GM18511 (cell line): ENCODE measurements around the gene CARD19.
A peak's percentile ranks its signal among the peaks of the same experiment; 100 is the strongest.

Experiments used
- ATAC-seq: cut with Tn5 transposase; IDR thresholded peaks from one replicate; pipeline ENCODE4 v1.9.1; 2021; ENCODE audit warnings: mild to moderate bottlenecking, moderate library complexity; ENCODE audit not compliant: unreplicated experiment

Gene CARD19

GRCh38 chr9:93086447-93087224 lies 9.4 kb upstream of the CARD19 start:
- ATAC-seq: no peak

GRCh38 chr9:93087971-93088655 lies 7.9 kb upstream of the CARD19 start:
- ATAC-seq: no peak

- no peak for ATAC-seq
These were observed 7.4 kb upstream of the CARD19 start for GRCh38 chr9:93088656-93089015.

- no peak for ATAC-seq
These were observed 7.0 kb upstream of the CARD19 start for GRCh38 chr9:93089024-93089423.

- no peak for ATAC-seq
These were observed 6.5 kb upstream of the CARD19 start for GRCh38 chr9:93089481-93089991.

GRCh38 chr9:93090091-93090655 lies 5.8 kb upstream of the CARD19 start:
- ATAC-seq: no peak

DNA sequence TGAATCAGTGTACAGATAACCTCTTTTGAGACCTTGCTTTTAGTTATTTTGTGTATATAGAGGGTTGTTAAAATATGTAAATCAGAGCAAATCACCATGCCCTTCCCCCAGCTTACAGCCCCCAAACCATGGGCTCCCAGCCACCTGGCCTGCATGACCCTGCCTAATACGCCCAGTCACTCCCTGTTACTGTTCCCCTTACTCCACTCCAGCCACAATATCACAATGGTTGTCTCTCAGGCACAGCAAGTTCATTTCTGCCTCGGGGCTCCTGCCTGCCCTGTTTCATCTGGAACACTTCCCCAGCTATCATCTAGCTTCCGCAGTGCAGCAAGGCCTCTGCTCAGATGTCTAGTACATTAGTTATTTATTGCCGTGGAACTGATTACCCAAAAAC lies 5.0 kb upstream of the CARD19 start:
- no peak for ATAC-seq

DNA sequence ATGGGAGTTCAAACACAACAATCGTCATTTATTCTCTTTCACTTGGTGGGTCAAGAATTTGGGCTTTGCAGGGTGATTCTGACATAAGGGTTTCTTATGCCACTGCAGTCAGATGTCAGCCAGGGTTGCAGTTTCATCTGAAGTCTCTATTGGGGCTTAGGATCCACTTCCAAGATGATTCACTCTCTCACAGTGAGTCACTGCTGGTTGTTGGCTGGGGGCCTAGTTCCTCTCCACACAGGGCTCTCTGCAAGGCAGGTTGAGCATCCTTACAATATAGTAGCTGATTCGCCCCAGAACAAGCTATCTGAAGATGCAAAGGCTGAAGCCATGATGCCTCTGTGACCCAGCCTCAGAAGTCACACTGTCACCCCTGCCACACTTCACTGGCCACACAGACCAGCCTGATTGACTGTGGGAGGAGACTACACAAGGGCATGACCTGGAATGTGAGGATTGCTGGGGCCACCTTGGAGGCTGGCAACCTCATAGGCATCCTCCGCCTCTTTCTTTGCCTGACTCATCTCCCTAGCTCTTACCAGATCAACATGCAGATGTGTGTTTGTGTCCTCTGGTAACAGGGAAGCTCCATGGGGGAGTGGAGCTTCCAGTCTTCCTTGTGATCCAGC lies 4.5 kb upstream of the CARD19 start:
- no peak for ATAC-seq

GRCh38 chr9:93092251-93092991 lies 3.6 kb upstream of the CARD19 start:
- no peak for ATAC-seq

GRCh38 chr9:93093127-93093876 lies 2.7 kb upstream of the CARD19 start:
- no peak for ATAC-seq

GRCh38 chr9:93093877-93094657 lies 1.9 kb upstream of the CARD19 start:
- ATAC-seq: no peak

GRCh38 chr9:93094658-93095204 lies 1.3 kb upstream of the CARD19 start:
- peak; percentile 24 for ATAC-seq

DNA sequence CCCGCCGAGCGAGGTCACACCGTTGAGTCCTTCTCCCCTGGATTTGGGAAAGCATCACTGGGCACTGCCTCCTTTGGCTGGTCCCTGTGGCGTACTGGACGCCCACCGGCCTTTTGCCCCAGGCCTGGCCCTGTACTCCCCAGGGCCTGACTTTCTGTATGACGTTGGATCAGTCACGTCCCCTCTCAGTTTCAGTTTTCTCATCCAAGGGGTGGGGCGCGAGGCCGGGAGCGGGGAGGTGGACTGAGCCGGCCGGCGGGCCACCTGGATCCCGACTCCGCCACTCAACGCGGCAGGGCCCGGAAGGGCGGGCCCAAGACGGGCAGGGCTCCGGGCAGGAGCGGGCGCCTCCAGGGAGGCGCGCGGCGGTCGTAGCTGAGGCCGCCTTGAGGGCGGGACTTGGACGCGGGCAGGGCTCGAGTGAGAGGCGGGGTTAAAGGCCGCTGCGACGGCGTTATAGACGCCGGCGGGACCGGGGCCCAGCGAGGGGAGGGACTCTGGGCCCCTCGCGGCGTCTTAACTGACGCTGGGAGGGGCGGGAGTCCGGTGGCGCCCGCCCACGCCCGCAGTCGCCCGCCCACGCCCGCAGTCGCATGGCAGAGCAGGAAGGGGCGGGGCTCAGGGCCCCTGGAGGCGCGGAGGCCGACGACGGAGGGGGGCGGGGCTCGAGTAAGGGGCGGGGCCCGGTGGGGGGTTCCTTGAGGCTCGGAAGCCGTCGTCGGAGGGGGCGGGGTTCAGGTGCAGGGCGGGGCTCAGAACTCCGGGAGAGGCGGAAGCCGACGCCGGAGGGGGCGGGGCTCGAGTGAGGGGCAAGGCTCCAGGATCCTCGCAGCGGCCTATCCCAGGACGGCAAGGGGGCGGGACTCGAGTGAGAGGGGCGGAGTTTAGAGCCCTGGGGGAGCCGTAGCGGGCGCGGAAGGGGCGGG lies 549 bp upstream of the CARD19 start:
- peak; percentile 62 for ATAC-seq

- no peak for ATAC-seq
These were observed 880 bp downstream of the CARD19 start for GRCh38 chr9:93096811-93097382.

DNA sequence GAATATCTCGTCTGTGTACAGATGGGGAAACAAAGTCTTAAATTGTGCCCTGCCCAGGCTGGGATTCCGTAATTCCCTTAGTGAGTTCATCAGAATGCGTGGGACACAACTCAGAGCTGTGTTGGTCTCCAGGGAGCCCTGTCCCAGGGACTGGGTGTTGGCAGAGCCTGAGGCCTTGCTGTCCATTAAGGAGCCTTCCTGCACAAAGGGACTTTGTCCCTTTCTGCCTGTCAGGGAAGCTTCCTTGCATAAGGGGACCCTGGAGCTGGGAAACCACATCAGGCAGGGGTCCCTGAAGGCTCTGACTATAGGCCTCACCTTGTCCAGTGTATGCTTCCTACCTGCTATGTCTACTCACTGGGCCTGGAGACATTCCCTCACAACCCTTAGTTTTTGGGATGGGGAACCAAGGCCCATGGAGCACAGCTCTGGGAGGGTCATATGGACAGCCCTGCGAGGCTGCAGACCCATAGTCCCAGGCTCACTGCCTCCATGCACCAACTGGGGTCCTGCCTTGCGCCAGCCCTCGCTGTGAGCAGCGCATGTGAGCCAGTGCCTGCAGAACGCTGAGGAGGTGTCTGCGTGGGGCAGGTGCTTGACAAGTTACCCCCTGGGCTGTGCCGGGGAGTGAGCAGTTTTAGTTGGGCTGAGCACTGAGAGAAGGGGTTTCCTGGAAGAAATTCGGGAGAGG lies 1.6 kb downstream of the CARD19 start:
- ATAC-seq: no peak

DNA sequence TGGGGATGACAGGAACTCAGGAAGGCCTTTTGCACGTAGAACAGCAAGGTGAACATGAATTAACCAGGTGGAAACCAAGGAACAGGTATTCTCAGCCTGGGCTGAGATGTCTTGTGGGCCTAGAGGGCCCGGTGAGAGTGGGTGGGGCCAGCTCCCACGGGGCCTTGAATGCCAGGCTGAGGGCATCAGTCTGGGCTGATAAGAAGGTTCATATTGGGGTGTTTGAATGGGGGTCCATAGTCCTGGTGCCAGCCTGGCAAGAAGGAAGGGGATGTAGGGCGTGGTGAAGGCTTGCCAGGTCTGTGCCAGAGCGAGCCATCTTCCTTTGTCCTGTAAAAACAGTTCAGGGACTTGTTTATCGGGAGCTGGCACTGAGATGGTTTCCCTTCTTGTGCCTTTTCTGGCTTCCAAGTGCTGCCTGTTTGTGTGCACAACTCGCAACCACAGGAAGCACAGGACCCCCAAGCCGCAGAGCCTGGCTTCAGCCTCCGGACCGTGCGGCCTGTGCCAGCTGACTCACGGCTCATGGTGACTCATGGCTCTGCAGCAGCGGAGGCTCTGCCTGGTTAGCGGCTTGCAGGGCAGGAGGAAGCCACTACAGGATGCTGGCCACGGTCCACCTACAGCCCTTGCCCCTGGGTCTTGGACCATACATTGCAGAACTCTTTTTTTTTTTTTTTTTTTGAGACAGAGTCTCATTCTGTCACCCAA lies 2.4 kb downstream of the CARD19 start:
- ATAC-seq: no peak
